ENCODE data around the gene WDR36. TPM values are rescaled to one million over a fixed set of nuclear protein-coding genes. Genes with fewer than 3 reads are reported as not detected.

Gene WDR36
- total and polyA plus RNA-seq, 2 of the 8 experiments (the other 6 are each of a cell fraction or from before 2014, with no cell fraction given): 9.3 to 41.8 TPM

DNA sequence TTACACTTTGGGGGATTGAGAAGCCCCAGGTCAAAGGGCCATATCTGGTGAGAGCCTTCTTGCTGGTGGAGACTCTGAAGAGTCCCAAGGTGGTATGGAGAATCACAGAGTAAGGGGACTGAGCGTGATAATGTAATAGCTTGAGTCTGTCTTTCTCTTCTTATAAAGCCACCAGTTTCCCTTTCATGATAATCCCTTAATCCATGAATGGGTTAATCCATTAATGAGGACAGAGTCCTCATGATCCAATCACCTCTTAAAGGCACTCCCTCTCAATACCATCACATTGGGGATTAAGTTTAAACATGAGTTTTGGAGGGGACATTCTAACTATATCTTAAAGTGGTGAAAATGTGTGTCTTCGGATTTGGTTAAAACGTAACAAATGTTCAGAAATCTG, 21.5 kb downstream of the WDR36 start:
- Histone ChIP-seq H2BK20ac (ENCODE audit: low read length) (no peak overlapping the region), H3K23me2 (ENCODE audit: low read depth, low read length) (no peaks in the 10 kb centered on the region), H3K4me1 (replicated peaks in 1 of 4; ENCODE audit: control insufficient read depth in 3 of 4, insufficient read depth in 4 of 4, low read length in 3 of 4) (peaks cover 0 to 15% (median 2%) of the 10 kb centered on the region in 4 experiments; a peak in 3 of 7 replicates), H3K79me1 (ENCODE audit: low read depth, low read length) (no peaks in the 10 kb centered on the region), H3K56ac (replicated peaks; ENCODE audit: insufficient read length, low read depth, low read length) (no peak overlapping the region), H3K23ac (ENCODE audit: insufficient read length) (no peak overlapping the region), H2BK12ac (ENCODE audit: low read depth, low read length) (no peak overlapping the region), H2BK15ac (ENCODE audit: low read length) (no peak overlapping the region), H3K79me2 (ENCODE audit: control insufficient read depth in 1 of 2, insufficient read depth in 2 of 2, low read length in 2 of 2) (peaks cover 0 to 4% of the 10 kb centered on the region in 2 experiments; a peak in 1 of 4 replicates), H2BK5ac (ENCODE audit: low read depth, low read length) (no peak overlapping the region), H3K27me3 (replicated peaks in 1 of 4; ENCODE audit: control insufficient read depth in 3 of 4, extremely low read depth in 1 of 4, insufficient read depth in 3 of 4, low read length in 3 of 4) (no peaks in the 10 kb centered on the region), H2BK120ac (replicated peaks; ENCODE audit: low read depth, low read length) (no peak overlapping the region), H3K9ac (replicated peaks in 1 of 4; ENCODE audit: extremely low read depth in 1 of 4, low read depth in 3 of 4, low read length in 3 of 4) (no peak overlapping the region), H3K9me3 (ENCODE audit: insufficient read depth in 2 of 2, low read depth in 1 of 2, low read length in 1 of 2) (no peaks in the 10 kb centered on the region), H3K14ac (ENCODE audit: insufficient read length) (no peak overlapping the region), H4K20me1 (replicated peaks in 1 of 2; ENCODE audit: control insufficient read depth in 1 of 2, insufficient read depth in 2 of 2, low read length in 2 of 2) (no peaks in the 10 kb centered on the region), H3K27ac (ENCODE audit: low read depth, low read length) (no peak overlapping the region), H4K5ac (ENCODE audit: insufficient read length, low read depth, low read length) (no peak overlapping the region), H3K36me3 (ENCODE audit: control insufficient read depth in 2 of 4, insufficient read depth in 4 of 4, low read length in 3 of 4) (peaks cover 2 to 62% (median 13%) of the 10 kb centered on the region in 4 experiments), H4K8ac (ENCODE audit: extremely low read depth, insufficient read depth, low read length) (no peak overlapping the region), H3K4me2 (ENCODE audit: insufficient read depth in 1 of 2, low read depth in 2 of 2, low read length in 2 of 2) (no peak overlapping the region), H2AFZ (ENCODE audit: low read length) (no peak overlapping the region), H4K91ac (replicated peaks; ENCODE audit: insufficient read length, low read length) (no peak overlapping the region), H3K18ac (ENCODE audit: extremely low read depth, low read length) (no peak overlapping the region), H3K4ac (replicated peaks; ENCODE audit: insufficient read length, low read depth, low read length) (no peak overlapping the region), H3K4me3 (ENCODE audit: extremely low read depth in 1 of 4, insufficient read depth in 2 of 4, low read depth in 3 of 4, low read length in 4 of 4) (no peak overlapping the region), H2AK5ac (ENCODE audit: low read depth, low read length) (no peak overlapping the region)
- FAIRE-seq (no peak), DNase-seq (ENCODE audit: low read depth in 1 of 2, low spot score in 2 of 2) (no peak)
- ChIA-PET POLR2A (ENCODE audit: partially characterized antibody) (no interaction called here), CTCF (ENCODE audit: partially characterized antibody) (interaction anchor here (1.0 to 1.3 kb wide), 2 partner anchors 9 to 42 kb away, joined by 3 to 5 read pairs; no protein-coding TSS in a partner anchor)
- 91% methylated on average over 3 of the region's 3 CpGs; no CpG with 5 or more reads in 1 of the 2 experiments for WGBS, 2 experiments (ENCODE audit: extremely low coverage in 1 of 2, insufficient coverage in 1 of 2, insufficient read length in 1 of 2, insufficient replicate concordance in 2 of 2, low coverage in 1 of 2, low lambda C conversion rate in 2 of 2, missing lambda C conversion rate in 1 of 2)
- no peak for TF ChIP-seq SP4 (IDR thresholded peaks at IDR 0.05; ENCODE audit: low read length)
- TF ChIP-seq SP1 (IDR thresholded peaks at IDR 0.05; ENCODE audit: low read depth, low read length): no peak
- no peak for TF ChIP-seq PHF8 (conservative IDR thresholded peaks at IDR 0.05; ENCODE audit: low read depth, low read length)
- no peak for TF ChIP-seq CBX8 (IDR thresholded peaks at IDR 0.05; ENCODE audit: borderline replicate concordance, low read depth, low read length)
- no peak for TF ChIP-seq RAD21 (IDR thresholded peaks at IDR 0.05 in 1 of 2, conservative IDR thresholded peaks at IDR 0.05 in 1 of 2; ENCODE audit: low read depth in 2 of 2, low read length in 2 of 2)
- TF ChIP-seq RXRA (IDR thresholded peaks at IDR 0.05; ENCODE audit: insufficient read depth, low read depth, low read length): no peak
- no peak for TF ChIP-seq TAF7 (optimal IDR thresholded peaks at IDR 0.05; ENCODE audit: borderline replicate concordance, low read depth, low read length)
- no peak for TF ChIP-seq TCF12 (IDR thresholded peaks at IDR 0.05; ENCODE audit: low read depth, low read length)
- TF ChIP-seq, protein P1, sequence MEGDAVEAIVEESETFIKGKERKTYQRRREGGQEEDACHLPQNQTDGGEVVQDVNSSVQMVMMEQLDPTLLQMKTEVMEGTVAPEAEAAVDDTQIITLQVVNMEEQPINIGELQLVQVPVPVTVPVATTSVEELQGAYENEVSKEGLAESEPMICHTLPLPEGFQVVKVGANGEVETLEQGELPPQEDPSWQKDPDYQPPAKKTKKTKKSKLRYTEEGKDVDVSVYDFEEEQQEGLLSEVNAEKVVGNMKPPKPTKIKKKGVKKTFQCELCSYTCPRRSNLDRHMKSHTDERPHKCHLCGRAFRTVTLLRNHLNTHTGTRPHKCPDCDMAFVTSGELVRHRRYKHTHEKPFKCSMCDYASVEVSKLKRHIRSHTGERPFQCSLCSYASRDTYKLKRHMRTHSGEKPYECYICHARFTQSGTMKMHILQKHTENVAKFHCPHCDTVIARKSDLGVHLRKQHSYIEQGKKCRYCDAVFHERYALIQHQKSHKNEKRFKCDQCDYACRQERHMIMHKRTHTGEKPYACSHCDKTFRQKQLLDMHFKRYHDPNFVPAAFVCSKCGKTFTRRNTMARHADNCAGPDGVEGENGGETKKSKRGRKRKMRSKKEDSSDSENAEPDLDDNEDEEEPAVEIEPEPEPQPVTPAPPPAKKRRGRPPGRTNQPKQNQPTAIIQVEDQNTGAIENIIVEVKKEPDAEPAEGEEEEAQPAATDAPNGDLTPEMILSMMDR (IDR thresholded peaks at IDR 0.05; ENCODE audit: control extremely low read depth in 1 of 3, insufficient read depth in 1 of 3, low read depth in 1 of 3, low read length in 3 of 3): no peak
- no peak for TF ChIP-seq TBP (IDR thresholded peaks at IDR 0.05; ENCODE audit: low read depth, low read length)
- TF ChIP-seq ASH2L (IDR thresholded peaks at IDR 0.05; ENCODE audit: low read length): no peak
- TF ChIP-seq CTBP2 (IDR thresholded peaks at IDR 0.05; ENCODE audit: borderline replicate concordance, insufficient read depth, insufficient read length, low read length): no peak
